Measurements from ENCODE around the gene KRT10.
"Not testable (repeated sequence)": the region's sequence is repeated elsewhere in the genome, so short reads cannot be mapped to it uniquely, and the experiment has no call there.

KRT10 gene

DNA sequence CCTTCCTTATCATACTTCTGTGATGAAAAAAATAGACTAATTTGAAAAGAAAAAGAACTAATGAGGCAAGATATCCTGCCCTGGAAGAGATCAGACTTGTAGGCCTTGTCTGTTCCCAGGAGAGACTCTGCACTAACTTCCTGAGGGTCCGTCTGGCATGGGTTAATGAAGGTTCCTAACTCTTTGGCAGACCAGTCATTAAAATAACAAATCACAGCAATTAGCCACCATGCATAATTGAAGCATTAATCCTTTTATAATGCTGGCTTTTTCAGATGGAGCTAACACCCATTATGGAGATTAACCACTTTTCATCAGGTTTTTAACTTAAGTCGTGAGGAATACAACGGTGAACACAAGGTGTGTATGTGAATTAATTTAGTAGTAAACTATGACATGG, 10.4 kb upstream of the KRT10 start:
- no peak for DNase-seq

DNA sequence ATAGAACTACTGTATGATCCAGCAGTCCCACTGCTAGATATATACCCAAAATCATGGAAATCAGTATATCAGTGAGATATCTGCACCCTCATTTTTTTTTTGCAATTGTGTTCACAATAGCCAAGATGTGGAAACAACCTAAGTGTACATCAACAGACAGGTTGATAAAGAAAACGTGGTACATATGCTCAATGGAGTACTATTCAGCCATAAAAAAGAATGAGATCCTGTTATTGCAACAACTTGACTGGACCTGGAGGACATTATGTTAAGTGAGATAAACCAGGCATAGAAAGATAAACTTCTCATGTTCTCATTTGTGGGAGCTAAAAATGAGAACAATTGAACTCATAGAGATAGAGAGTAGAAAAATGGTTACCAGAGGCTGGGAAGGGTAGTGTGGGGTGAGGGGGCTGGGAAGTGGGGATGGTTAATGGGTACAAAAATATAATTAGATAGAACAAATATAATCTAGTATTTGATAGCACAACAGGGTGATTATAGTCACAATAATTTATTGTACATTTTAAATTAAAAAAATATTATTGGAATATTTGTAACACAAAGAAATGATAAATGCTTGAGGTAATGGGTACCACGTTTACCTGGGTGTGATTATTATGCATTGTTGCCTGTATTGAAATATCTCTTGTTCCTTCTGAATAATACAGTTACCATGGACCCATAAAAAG, 7.8 kb upstream of the KRT10 start:
- no peak for DNase-seq

DNA sequence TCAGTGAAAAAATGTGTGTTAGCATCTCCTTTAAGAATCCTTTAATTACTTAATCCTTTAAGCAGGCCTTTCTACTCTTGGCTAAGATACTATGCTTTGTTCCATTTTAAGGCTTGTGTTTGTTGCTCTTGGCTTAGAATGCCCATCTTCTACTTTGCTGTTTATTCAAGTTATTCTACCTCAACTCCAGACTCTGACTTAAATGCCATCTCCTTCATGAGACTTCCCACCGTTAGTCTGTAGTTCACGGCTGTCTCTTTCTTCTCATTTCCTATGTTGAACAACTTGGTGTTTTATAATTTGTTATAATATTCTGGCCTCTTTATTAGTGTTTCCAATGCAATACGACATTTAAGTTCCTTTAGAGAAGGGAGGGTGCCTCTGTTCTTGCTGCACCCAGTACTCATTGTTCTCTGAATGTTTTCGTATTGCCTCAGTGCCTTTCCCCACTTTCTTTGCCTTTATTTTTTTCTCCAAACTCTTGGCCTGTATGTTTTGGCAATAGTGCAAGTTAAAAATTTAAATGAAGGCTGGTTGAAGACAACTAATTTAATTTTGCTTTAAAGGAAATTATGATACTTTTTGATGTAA, 6.1 kb upstream of the KRT10 start:
- no peak for DNase-seq

DNA sequence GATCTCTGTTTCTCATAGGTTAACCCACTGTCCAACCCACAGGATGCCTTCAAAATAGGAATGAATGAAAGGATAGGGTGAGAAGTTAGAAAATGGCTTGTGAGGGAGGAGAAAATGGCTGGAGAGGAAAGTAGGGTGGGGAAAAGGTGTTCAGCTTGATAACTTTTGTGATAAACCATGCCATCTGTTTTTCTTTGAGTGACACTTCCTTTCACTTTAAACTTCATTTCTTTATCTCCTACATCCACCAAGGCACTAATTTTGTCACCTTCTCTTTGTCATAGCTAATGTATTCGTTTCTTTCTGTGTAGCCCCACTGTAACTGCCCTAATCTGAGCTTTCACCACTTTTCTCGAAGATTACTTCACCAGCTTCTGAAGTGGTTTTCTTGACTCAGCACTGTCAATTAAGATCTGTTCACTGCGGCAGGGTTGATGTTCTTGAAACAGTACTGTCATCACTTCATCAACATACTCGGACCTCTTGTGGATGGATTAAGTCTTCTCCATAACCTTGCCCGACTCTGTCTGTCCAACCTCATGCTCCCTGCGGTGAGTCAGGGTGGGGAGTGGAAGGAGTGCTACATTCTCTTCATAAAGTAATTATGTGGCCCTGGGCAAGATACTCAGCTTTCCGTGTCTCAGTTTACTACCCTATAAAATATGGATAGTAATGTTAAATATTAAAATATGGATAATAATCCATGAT, 5.5 kb upstream of the KRT10 start:
- no peak for DNase-seq

DNA sequence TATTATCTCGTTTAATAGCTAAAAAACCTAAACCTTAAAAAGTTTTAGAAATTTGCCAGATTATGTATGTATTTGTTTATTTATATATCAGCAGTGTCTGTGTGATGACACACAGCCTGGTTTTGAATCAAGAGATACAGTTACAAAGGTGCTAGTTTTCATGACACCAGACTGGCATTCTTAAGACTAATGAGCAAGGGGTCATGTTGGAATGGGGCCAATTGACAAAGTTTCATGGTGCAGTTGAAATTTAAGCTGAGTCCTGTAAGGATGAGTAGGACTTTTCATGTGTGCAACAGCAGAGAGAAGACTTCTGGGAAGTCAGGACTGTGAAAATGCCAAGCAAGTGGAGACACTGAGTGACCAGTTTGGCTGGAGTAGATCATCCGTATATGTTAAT, 3.2 kb upstream of the KRT10 start:
- DNase-seq = no peak

DNA sequence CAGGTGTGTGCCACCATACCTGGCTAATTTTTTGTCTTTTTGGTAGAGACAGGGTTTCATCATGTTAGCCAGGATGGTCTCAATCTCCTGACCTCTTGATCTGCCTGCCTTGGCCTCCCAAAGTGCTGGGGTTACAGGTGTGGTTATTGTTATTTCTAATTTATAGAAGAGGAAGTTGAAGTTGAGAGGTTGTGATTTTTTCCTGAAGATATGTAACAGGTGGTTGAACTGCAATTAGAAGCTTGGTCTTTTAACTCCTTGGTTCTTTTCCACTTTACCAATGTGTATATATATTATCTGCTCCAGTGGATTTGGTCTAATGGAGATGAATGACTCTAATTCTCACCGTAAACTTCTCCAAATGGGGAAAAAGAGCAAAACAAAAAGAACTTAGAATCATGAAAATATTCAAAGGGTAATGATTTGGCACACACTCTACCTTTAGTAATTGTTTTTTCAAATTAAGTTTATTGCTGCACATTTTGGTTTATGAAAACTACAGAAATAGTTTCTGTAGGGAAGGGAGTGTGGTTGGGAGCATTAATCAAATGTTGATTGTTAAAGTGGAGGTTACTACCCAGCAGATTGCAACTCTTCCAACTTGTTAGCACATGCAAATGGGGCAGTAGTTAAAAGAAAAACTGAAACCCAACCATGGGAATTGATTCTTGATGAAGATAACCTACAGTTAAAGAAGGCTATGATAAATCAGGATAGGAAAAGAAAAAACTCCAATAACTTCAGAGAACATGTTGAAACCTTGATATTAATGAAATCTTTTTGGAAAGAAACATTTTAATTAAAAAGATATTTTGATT, 1.8 kb upstream of the KRT10 start:
- DNase-seq = no peak

DNA sequence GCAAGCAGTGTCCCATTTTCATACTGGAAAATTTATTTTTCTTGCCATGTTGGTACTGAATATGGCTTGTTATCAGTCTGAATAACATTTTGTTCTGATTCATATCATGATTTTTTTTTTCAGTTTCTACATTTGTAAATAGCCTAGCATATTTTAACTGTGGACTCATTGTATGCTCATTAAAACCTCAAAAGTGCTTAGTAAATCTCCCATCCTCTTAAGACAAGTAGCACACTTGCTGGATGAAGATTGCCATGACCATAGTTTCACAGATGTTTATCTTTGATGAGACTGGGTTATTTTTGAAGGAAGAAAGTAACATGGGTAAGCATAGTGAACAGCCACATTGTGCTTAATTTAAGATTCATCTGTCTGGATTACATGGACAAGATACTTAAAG, 878 bp downstream of the KRT10 start:
- no peak for DNase-seq

DNA sequence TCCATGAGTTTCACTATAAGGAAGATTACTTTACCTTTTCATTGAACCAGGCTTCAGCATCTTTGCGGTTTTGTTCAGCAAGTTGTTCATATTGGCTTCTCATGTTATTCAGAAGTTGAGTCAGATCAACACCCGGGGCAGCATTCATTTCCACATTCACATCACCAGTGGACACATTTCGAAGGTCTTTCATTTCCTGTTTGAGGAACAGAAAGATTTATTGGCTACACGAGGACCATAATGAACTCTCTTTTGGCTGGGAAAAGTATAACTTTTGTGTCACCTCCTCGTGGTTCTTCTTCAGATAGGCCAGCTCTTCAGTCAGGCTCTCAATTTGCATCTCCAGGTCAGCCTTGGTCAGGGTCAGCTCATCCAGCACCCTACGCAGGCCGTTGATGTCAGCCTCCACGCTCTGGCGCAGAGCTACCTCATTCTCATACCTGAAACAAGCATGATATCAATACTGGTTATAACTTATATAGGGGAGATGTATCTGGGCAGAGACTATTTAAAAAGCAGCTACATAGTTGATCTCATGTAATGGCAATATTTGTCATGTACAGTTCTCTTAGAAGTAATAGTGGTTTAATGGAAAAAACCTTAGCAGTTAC, 2.1 kb downstream of the KRT10 start:
- DNase-seq = no peak

DNA sequence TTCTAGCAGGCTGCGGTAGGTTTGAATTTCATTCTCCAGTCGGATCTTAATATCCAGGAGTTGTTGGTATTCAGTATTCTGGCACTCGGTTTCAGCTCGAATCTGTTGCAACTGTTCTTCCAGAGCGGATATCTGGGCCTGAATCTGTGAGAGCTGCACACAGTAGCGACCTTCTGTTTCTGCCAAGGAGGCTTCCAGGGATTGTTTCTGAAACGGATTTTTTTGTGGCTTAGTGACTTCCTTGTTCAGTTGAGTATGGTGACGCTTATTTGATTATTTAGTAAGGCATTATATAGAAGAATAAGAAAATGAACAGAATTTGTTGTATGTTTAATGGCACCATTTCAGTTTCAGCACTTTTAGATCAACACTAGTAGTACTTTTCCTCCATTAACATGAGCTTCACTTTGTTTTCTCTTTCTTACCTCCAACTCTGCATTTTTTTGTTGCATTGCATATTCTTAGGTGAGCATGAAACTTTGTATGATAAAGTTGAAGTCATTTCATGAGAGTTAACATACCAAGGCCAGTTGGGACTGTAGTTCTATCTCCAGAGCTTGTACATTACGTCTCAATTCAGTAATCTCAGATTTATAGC, 2.8 kb downstream of the KRT10 start:
- no peak for DNase-seq

DNA sequence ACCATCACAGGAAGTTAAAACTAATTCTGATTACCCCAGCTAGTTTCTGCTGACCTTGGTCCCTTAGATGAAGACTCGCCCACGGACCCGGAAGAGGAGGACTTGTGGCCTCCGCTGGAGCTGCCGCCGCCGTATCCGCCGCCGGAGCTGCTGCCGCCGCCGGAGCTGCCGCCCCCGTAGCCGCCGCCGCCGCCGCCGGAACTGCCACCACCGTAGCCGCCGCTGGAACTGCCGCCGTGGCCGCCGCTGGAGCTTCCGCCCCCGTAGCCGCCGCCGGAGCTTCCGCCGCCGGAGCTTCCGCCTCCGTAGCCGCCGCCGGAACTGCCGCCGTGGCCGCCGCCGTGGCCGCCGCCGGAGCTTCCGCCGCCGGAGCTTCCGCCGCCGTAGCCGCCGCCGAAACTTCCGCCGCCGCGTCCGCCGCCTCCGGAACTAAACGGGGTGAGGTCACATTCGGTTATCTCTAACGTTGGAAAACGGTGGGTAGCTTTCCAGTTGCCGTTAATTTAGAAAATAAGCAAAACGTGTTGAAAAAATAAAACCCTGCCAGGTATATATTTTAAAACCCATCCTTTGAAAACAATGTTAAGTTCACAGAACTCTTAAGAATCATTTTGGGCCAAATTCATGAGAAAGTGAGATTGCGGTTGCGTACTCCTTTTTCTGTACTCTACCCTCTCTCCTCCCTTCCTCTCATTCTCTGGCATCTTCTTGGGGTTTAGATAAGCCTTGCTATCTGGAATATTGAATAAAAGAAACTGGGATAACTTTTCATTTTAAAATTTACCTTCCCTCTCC, 3.5 kb downstream of the KRT10 start:
- no peak for DNase-seq

DNA sequence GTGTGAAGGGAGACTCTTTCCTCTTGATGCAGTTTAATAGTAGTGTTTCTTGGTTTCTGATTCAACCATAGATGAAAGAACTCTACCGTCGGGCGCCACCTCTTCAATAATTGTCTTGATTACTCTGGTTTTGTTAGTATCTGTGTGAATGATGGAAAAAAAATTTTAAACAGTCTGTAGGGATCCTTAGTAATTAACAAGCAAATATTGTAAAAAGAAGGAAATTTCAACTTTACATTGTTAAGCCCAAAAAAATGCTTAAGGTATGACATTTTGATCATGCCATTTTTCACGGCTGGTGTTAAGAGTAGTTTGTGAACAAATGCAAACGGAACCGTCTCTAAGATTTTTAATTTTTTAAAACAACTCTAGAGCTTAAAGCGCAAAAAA, 4.1 kb downstream of the KRT10 start:
- no peak for DNase-seq

DNA sequence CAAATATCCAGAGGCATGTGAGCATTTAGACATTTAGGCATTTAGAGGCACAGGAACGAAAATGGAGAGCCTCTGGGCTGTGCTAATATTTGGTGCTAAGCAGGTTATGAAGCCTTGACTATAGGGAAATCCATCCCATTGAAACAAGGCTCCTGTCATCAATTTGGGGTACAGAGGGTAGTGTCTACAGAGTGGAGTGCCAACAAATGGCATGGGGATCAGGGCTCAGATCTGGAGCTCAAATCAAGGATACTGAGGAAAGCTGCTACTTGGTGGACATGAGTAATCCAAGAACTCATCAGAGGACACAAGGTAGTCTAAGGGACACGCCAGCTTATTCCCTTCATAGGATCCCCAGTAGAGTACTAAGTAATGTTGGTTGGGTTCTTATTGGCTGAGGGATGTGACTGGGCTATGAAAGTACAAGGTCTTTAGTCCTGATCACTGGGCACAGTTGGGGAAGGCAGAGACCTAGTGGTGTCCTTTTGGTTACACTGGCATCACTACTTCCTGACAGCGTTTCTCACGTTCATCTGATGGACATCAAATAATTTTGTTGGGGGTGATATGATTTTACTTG, 5.2 kb downstream of the KRT10 start:
- DNase-seq = no peak

DNA sequence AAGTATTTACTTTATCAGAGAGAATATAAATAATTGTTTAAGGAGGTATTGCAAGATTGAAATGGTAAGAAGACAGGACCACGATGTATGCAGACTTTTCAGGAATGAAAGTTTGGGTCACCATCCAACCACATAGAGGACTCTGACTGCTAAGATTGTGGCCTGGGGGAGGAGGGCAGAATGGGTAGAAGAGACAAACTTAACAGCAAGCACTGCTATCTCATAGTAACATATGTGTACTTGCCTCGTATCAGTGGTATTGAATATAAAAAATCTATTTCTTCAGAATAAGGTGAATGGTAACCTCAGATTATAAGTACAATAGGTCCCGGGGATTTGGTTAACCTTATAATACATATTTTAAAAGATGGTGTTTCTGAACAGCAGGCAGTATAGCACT, 5.8 kb downstream of the KRT10 start:
- DNase-seq = no peak

DNA sequence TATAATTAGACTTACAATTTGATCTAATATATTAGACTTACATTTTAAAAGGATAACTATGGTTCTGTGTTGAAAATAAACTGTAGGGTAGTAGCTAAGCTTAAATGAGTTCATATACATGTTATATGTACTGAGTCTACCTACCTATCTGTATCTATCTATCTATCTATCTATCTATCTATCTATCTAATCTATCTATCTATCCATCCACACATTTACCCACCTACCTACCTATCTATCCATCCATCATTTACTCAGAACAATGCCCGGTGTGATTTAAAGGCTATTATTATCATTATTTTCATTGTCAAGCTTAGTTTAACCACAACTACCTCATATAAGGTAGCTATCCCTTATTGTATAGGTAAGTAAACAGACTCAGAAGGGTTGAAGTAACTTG, 7.0 kb downstream of the KRT10 start:
- no peak for DNase-seq

DNA sequence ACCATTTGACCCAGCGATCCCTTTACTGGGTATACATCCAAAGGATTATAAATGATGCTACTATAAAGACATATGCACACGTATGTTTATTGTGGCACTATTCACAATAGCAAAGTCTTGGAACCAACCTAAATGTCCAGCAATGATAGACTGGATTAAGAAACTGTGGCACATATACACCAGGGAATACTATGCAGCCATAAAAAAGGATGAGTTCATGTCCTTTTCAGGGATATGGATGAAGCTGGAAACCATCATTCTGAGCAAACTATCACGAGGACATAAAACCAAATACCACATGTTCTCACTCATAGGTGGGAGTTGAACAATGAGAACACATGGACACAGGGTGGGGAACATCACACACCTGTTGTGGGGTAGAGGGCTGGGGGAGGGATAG, 7.8 kb downstream of the KRT10 start:
- not testable (repeated sequence) for DNase-seq

DNA sequence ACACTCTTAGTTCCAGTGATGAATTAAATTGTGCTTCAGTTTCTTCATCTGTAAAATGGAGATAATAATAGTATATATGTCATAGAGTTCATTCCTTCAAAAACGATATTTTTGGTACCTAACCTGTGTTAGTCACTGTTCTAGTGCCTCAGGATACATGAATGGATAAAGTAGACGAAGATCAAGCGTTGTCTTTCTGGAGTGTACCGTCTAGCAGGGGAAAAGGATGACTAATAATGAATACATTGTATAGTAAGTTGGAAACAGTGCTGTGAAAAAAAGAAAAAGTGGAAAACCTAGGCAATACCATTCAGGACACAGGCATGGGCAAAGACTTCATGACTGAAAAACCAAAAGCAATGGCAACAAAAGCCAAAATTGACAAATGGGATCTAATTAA, 8.6 kb downstream of the KRT10 start:
- no peak for DNase-seq

DNA sequence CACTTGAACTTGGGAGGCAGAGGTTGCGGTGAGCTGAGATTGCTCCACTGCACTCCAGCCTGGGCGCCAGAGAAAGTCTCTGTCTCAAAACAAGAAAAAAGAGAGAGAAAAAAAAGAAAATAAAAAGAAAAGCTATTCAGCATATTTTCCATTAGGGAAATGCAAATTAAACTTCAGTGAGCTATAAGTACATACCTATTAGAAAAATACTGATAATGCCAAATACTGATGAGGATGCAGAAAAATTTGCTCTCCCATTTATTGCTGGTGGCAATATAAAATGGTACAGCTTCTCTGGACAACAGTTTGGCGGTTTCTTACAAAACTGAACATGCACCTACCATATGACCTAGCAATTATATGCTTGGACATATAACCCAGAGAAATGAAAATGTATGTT, 9.8 kb downstream of the KRT10 start:
- no peak for DNase-seq

DNA sequence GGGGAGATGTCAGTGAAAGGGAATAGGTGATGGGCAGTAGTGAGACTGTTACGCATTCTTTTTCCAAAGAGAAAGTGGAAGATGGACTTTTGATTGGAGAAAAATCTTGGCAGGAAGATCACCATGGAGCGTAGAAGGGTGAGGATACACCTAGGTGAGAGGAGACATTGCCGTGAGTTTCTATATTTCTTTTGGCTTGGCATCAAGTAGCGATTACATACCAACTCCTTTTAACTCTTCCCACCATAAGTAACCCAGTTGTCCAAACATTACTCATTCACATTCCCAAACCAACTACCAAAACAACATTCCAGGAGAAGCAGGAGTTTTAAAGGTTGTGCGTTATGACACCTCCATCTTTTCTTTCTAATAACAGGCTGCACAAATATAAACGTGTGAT, 11.9 kb downstream of the KRT10 start:
- no peak for DNase-seq

DNA sequence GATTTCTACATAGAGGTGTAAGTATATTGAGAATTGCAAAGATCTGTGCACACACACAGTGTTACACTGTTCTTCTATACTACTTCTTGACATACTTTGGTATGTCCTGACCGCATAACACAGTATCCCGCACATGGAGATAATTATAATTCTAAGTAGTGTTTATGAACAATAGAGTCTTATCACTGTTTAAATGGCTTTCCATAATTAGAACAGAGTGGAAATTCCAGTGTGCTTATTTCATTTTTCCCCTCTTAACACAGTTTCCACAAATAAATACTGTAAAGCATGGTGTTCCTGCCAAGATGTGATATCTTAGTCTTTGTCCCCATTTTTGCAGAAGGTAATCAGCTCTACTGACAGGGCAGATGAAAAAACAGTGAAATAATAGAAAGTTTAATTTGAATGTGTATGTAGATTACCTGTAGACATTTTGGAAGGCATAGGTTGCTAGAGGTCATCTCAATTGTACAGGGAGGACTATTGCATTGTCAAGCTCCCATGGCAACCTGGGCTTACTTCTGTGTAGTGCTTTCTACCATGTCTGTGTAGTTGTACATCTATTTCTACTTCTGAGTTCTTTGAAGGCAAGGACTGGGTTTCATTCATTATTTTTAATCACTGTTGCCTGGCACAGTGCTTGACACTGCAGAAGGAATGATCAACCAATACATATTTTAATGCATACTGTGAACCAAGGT, 12.5 kb downstream of the KRT10 start:
- DNase-seq = no peak

DNA sequence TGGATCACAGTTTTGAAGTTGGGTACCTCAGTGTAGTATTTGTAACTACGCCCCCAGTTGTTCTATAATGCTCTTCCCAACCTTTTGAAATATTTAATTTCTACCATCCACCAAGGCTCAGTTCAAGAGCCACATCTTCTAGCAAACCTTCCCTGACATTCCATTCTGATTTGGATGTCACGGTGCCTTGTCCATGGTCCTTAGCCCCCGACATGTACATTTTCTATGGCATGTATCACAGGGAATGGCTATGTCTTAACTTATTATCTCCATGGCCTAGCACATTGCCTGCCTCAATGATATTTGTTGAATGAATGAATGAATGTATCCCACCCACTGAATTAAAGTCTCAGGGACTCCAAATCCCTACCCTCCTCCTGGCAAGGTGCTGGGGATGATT, 16.3 kb downstream of the KRT10 start:
- no peak for DNase-seq

DNA sequence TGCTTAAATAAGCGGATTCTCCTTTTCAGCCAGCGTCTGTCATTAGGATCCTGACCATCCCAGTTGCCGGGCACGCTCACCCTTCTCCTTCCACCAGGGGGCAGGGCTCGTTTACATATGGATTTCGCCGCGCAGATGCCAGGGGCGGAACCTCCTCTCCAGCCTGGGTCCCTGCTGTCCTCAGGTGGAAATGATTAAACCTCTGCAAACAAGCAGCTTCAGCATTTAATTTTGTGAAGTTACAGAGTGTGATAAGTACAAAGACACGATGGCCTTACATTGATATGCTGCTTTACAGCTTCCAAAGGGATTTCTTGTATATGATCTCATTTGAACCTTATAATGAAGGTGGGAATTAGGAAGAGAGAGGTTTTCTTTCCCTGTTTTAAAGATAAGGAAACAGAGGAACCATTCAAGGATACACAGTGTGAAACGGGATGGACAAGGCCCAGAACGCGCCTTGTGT, 18.8 kb downstream of the KRT10 start:
- peak; percentile 56 for DNase-seq
